ENCODE data around the gene FBXO10. TPM values are rescaled to one million over a fixed set of nuclear protein-coding genes. Genes with fewer than 3 reads are reported as not detected.

FBXO10 gene
- total and polyA plus RNA-seq, 2 of the 4 experiments (the other 2 are of a cell fraction), result 6.6 to 6.7 TPM

- Histone ChIP-seq H4K8ac (ENCODE audit: low read depth in 2 of 2, low read length in 2 of 2) (no peak overlapping the region), H2BK15ac (ENCODE audit: low read depth, low read length) (no peak overlapping the region), H2AK9ac (replicated peaks; ENCODE audit: low read depth, low read length, poor library complexity) (no peak overlapping the region), H4K20me1 (ENCODE audit: insufficient read depth, low read length) (peaks cover 3% of the 10 kb centered on the region; the same call in 1 of the 2 replicates), H2AK5ac (ENCODE audit: low read depth, low read length) (no peak overlapping the region), H3K18ac (ENCODE audit: low read depth, low read length) (no peak overlapping the region), H3K4me3 (ENCODE audit: insufficient read depth, low read depth, low read length) (no peak overlapping the region), H3K9me3 (ENCODE audit: control insufficient read depth, insufficient read depth, low read length) (no peaks in the 10 kb centered on the region), H2BK120ac (ENCODE audit: low read depth, low read length) (no peak overlapping the region), H3K23ac (ENCODE audit: low read depth, low read length) (no peak overlapping the region), H3K56ac (ENCODE audit: extremely low read depth, insufficient read depth, low read length) (no peak overlapping the region), H3K79me1 (ENCODE audit: low read depth in 1 of 2, low read length in 2 of 2) (peaks cover 17 to 24% of the 10 kb centered on the region in 2 experiments), H2BK5ac (ENCODE audit: low read depth, low read length, poor library complexity, severe bottlenecking) (no peak overlapping the region), H3K9me1 (ENCODE audit: insufficient read depth, low read length) (peaks cover 6% of the 10 kb centered on the region; the same call in 1 of the 2 replicates), H3K4ac (ENCODE audit: low read depth, low read length) (no peak overlapping the region), H2AFZ (replicated peaks; ENCODE audit: low read length, poor library complexity) (no peak overlapping the region), H3K9ac (ENCODE audit: low read depth, low read length) (no peak overlapping the region), H3K27me3 (ENCODE audit: control insufficient read depth, insufficient read depth, low read length) (no peaks in the 10 kb centered on the region), H3K4me2 (ENCODE audit: low read depth, low read length) (no peak overlapping the region), H3K36me3 (ENCODE audit: control insufficient read depth, insufficient read depth, low read length) (peaks cover 2% of the 10 kb centered on the region), H3K4me1 (ENCODE audit: control insufficient read depth, insufficient read depth, low read length) (peaks cover 4% of the 10 kb centered on the region), H4K91ac (ENCODE audit: insufficient read depth, low read depth, low read length) (no peak overlapping the region), H2BK20ac (ENCODE audit: low read depth, low read length) (no peak overlapping the region), H4K5ac (ENCODE audit: low read depth, low read length) (no peak overlapping the region), H3K27ac (ENCODE audit: insufficient read depth, low read length) (no peak overlapping the region), H3K14ac (replicated peaks; ENCODE audit: low read depth, low read length) (no peak overlapping the region)
- dilution Hi-C loops (cut with HindIII; ENCODE audit: low sequenced_read_pairs, unreplicated experiment) (no loop called here), intact Hi-C loops (cut with micrococcal nuclease) (no loop called here), in situ Hi-C loops (cut with MboI; ENCODE audit: low sequenced_read_pairs) (no loop called here)
- POLR2A ChIA-PET (ENCODE audit: unreplicated experiment), result no interaction called here
- ATAC-seq (ENCODE audit: low read depth) (peak; percentile 61; the same call in 1 of the 2 replicates), DNase-seq (peak; percentile 68)
- BruUV-seq (replicated peaks), result no TSS peak
- CTCF ChIA-PET, result no interaction called here
- TF ChIP-seq CEBPB (IDR thresholded peaks at IDR 0.05; ENCODE audit: low read depth, low read length), result no peak
- no peak for TF ChIP-seq CTCF (conservative IDR thresholded peaks at IDR 0.05; ENCODE audit: low read depth, low read length)
- no peak for TF ChIP-seq MAFK (IDR thresholded peaks at IDR 0.05; ENCODE audit: low read depth, low read length)
- TF ChIP-seq BHLHE40 (IDR thresholded peaks at IDR 0.05; ENCODE audit: low read depth, low read length), result no peak
- TF ChIP-seq FOS (IDR thresholded peaks at IDR 0.05; ENCODE audit: low read depth, low read length), result no peak
- TF ChIP-seq ELK1 (IDR thresholded peaks at IDR 0.05; ENCODE audit: borderline replicate concordance, low read depth, low read length), result no peak
- TF ChIP-seq RCOR1 (IDR thresholded peaks at IDR 0.05; ENCODE audit: insufficient replicate concordance, low read length), result no peak
- TF ChIP-seq SMC3 (IDR thresholded peaks at IDR 0.05; ENCODE audit: low read depth, low read length), result no peak
- no peak for TF ChIP-seq USF2 (IDR thresholded peaks at IDR 0.05; ENCODE audit: low read depth, low read length)
- TF ChIP-seq RAD21 (IDR thresholded peaks at IDR 0.05; ENCODE audit: low read length), result no peak
These were observed 20.4 kb downstream of the FBXO10 start for GRCh38 chr9:37555786-37556185.

Measured in IMR-90 (cell line).